Tibial artery (tissue), 4 donors: ENCODE measurements around the gene PARVA.
A peak's percentile ranks its signal among the peaks of the same experiment; 100 is the strongest.

Experiments used
- DNase-seq, 2 donors: peaks; one replicate each; pipeline ENCODE4 v3.0.0-alpha.2; 2019
- H3K27ac ChIP-seq, 2 donors: fragments of 200-600 bp; sonication (generic) in 1 of 2; 1 replicate in 1 of 2; 2 replicates in 1 of 2; pipeline ENCODE4 v1.5.1; 2018 to 2019; ENCODE audit warnings: mild to moderate bottlenecking in 1 of 2
- H3K27me3 ChIP-seq, 2 donors: fragments of 200-600 bp; sonication (generic) in 1 of 2; one replicate each; pipeline versions ENCODE4 v1.5.1 to v1.6.0; 2016 to 2019
- H3K36me3 ChIP-seq, 3 donors: fragments of 200-600 bp; sonication (generic) in 2 of 3; one replicate each; pipeline ENCODE4 v1.5.1; 2016 to 2019; ENCODE audit warnings: mild to moderate bottlenecking in 2 of 3
- H3K4me1 ChIP-seq, 4 donors: fragments of 200-600 bp; sonication (generic) in 2 of 4; 1 replicate in 3 of 4; 2 replicates in 1 of 4; pipeline ENCODE4 v1.5.1; 2016 to 2019
- H3K4me3 ChIP-seq, 2 donors: fragments of 200-600 bp; sonication (generic) in 1 of 2; 1 replicate in 1 of 2; 2 replicates in 1 of 2; pipeline ENCODE4 v1.5.1; 2018 to 2019; ENCODE audit warnings: mild to moderate bottlenecking in 2 of 2
- H3K9me3 ChIP-seq, 3 donors: fragments of 200-600 bp; sonication (generic) in 1 of 3; one replicate each; pipeline ENCODE4 v1.5.1; 2016 to 2019
- CTCF ChIP-seq, 2 experiments: fragments of 200-600 bp in 1 of 2; fragments of 450-650 bp in 1 of 2; IDR thresholded peaks; one replicate each; pipeline ENCODE4 v1.5.1; 2017 to 2019; ENCODE audit warnings: antibody characterized with exemption in 2 of 2, mild to moderate bottlenecking in 1 of 2, moderate library complexity in 1 of 2
- intact Hi-C: fragments of 100-400 bp; cut with DNase I; formaldehyde crosslinking; loops from one replicate; pipeline ENCODE4 v1.15.0; 2023; ENCODE audit warnings: low total_unique reads

The PARVA gene

GRCh38 chr11:12381875-12382274 is 4.5 kb downstream of the PARVA start:
- intact Hi-C loops = loop anchor here (10.0 kb wide), 2 partner anchors 103 to 173 kb away; no protein-coding TSS in a partner anchor
- no peaks in the 10 kb centered on the region for H3K9me3 ChIP-seq
- H3K36me3 ChIP-seq = peaks cover 0 to 10% (median 6%) of the 10 kb centered on the region in 3 donors
- H3K27me3 ChIP-seq = no peaks in the 10 kb centered on the region
- no peak overlapping the region for H3K27ac ChIP-seq
- no peak for TF ChIP-seq CTCF (IDR thresholded peaks at IDR 0.05)
- DNase-seq = no peak
- no peak overlapping the region for H3K4me3 ChIP-seq
- H3K4me1 ChIP-seq = peaks cover 0 to 81% (median 22%) of the 10 kb centered on the region in 4 donors

- intact Hi-C loops = loop anchor here (10.0 kb wide), 2 partner anchors 102 to 172 kb away; no protein-coding TSS in a partner anchor
- Histone ChIP-seq H3K4me3 (no peak overlapping the region), H3K4me1 (peaks cover 0 to 83% (median 23%) of the 10 kb centered on the region in 4 donors), H3K27ac (no peak overlapping the region), H3K36me3 (peaks cover 0 to 10% (median 6%) of the 10 kb centered on the region in 3 donors), H3K9me3 (no peaks in the 10 kb centered on the region), H3K27me3 (no peaks in the 10 kb centered on the region)
- no peak for DNase-seq
- no peak for TF ChIP-seq CTCF (IDR thresholded peaks at IDR 0.05)
Observed at GRCh38 chr11:12382451-12382850, 5.1 kb downstream of the PARVA start.

GRCh38 chr11:12386309-12386708 is 8.9 kb downstream of the PARVA start:
- peaks cover 0 to 7% (median 2%) of the 10 kb centered on the region in 3 donors for H3K36me3 ChIP-seq
- H3K27ac ChIP-seq = peak overlapping the region; percentile 5 to 44
- H3K27me3 ChIP-seq = no peaks in the 10 kb centered on the region
- H3K4me1 ChIP-seq = peaks cover 0 to 88% (median 42%) of the 10 kb centered on the region in 4 donors
- TF ChIP-seq CTCF (IDR thresholded peaks at IDR 0.05) = no peak
- no peaks in the 10 kb centered on the region for H3K9me3 ChIP-seq
- no peak overlapping the region for H3K4me3 ChIP-seq
- intact Hi-C loops = loop anchor here (10.0 kb wide), 2 partner anchors 98 to 168 kb away; no protein-coding TSS in a partner anchor
- no peak for DNase-seq

GRCh38 chr11:12386745-12387144 is 9.4 kb downstream of the PARVA start:
- H3K4me3 ChIP-seq = no peak overlapping the region
- H3K27me3 ChIP-seq = no peaks in the 10 kb centered on the region
- no peak for DNase-seq
- intact Hi-C loops = loop anchor here (10.0 kb wide), 2 partner anchors 98 to 168 kb away; no protein-coding TSS in a partner anchor
- H3K27ac ChIP-seq = peak overlapping the region; percentile 23 to 44
- H3K36me3 ChIP-seq = peaks cover 0 to 2% (median 0%) of the 10 kb centered on the region in 3 donors
- TF ChIP-seq CTCF (IDR thresholded peaks at IDR 0.05) = no peak
- H3K4me1 ChIP-seq = peaks cover 0 to 88% (median 42%) of the 10 kb centered on the region in 4 donors
- no peaks in the 10 kb centered on the region for H3K9me3 ChIP-seq

- Histone ChIP-seq H3K4me3 (no peak overlapping the region), H3K27me3 (no peaks in the 10 kb centered on the region), H3K27ac (peak overlapping the region; percentile 23 to 44), H3K9me3 (no peaks in the 10 kb centered on the region), H3K4me1 (peaks cover 0 to 88% (median 42%) of the 10 kb centered on the region in 4 donors), H3K36me3 (no peaks in the 10 kb centered on the region)
- no peak for DNase-seq
- intact Hi-C loops = loop anchor here (10.0 kb wide), 2 partner anchors 97 to 167 kb away; no protein-coding TSS in a partner anchor
- TF ChIP-seq CTCF (IDR thresholded peaks at IDR 0.05) = no peak
Observed at GRCh38 chr11:12388173-12388572, 10.8 kb downstream of the PARVA start.
